H7 (cell line): ENCODE results near the gene A3GALT2. TPM values are rescaled to one million over a fixed set of nuclear protein-coding genes. Genes with fewer than 3 reads are reported as not detected.
A peak's percentile ranks its signal among the peaks of the same experiment; 100 is the strongest.

Experiments
- DNase-seq: peaks from one replicate; pipeline ENCODE4 v3.0.0; 2012
- H3K27me3 ChIP-seq: 2 replicates; pipeline ENCODE4 v1.6.0; 2011; ENCODE audit warnings: mild to moderate bottlenecking, low read length; ENCODE audit not compliant: control insufficient read depth, insufficient read depth
- H3K36me3 ChIP-seq: replicated peaks from 2 replicates; pipeline ENCODE4 v1.5.1; 2011; ENCODE audit warnings: low read length; ENCODE audit not compliant: control insufficient read depth, insufficient read depth
- H3K4me3 ChIP-seq: 2 replicates; pipeline ENCODE4 v1.5.1; 2011; ENCODE audit warnings: low read depth, mild to moderate bottlenecking, control low read depth, low read length, moderate library complexity; ENCODE audit not compliant: insufficient read depth
- total RNA-seq: library from RNA; depleted of rRNA; stranded (reverse); fragments of >200 nt; shearing (Covaris generic); gene quantifications from 2 replicates; pipeline ENCODE4 v1.2.3, GENCODE V29; 2014

A3GALT2 gene
- total RNA-seq, 1 experiment from 2014 or later: not detected

DNA sequence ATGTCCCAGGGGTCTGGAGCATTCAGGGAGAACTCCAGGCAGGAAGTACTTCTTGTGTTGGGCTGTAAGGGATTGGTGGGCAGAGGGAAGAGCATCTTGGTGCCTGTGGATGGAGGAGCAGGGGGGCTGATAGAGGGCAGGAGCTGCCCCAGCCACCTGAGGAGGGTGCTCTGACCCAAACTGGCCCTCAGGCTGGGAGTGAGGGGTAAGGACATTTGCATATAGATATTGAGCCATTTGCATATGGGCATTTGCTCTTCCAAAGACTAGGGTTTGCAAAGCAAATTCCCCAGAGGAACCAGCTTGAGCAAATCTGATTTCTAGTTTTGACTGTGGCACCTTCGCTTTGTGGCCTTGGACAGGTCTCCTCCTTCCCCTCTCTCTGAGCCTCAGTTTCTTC lies 46.5 kb downstream of the A3GALT2 start:
- peaks cover 8% of the 10 kb centered on the region for H3K36me3 ChIP-seq
- H3K27me3 ChIP-seq: no peaks in the 10 kb centered on the region
- DNase-seq: peak; percentile 64
- no peak overlapping the region for H3K4me3 ChIP-seq

DNA sequence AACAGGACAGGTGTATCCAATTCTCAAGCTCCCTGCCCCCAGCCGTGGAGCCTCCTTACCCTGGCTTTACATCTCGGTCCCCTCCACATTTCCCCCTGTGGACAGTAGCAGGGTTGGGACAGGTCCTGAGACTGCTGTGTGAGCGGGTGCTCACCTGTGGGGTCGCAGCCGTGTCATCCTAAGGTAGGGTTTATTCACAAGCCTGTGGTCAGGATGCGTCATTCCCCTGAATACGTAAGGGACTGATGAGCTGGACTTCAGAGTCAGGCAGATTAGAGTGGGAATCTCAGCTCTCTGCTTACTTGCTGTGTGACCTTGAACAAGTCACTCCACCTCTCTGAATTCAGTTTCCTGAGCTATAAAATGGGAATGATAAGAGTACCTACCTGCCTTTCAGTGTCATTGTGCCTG lies 46.9 kb downstream of the A3GALT2 start:
- Histone ChIP-seq H3K27me3 (no peaks in the 10 kb centered on the region), H3K36me3 (peaks cover 8% of the 10 kb centered on the region), H3K4me3 (no peak overlapping the region)
- DNase-seq: no peak

DNA sequence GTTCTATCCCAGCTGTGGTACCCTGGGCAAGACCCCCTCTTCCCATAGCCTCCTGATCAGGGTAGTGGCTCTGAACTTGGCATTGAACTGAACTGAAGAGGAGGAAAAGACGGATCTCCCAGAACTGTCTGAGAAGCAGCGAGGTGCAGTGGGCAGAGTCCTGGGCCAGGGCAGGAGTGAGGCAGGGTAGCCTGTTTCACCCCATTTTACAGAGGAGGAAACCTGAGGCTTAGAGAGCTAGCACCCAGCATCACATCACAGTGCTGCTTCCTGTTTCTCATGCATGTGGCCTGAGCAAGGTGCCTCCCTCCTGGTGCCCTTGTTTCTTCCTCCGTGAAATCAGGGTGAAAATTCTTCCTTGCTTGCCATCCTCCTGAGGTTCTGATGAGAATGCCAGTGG lies 47.5 kb downstream of the A3GALT2 start:
- Histone ChIP-seq H3K4me3 (no peak overlapping the region), H3K27me3 (no peaks in the 10 kb centered on the region), H3K36me3 (peaks cover 8% of the 10 kb centered on the region)
- DNase-seq: no peak

DNA sequence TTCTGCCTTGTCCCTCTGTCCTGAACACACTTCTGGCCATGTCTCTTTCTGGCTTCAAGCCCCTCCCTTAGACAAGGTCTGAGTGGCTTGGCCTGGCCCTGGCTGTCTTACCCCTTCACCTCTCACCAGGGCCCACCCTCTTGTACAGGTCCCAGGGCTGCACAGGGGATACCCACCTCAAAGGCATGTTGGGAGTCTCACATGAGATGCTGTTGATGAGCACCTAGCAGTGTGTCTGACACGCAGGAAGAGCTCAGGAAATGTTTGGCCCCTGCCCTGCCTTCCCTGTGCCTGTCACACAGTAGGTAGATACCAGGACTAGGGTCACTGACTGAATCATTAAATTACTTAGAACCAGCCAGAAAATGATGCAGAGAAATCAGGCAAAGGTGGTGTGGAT lies 48.0 kb downstream of the A3GALT2 start:
- H3K36me3 ChIP-seq: peaks cover 8% of the 10 kb centered on the region
- no peaks in the 10 kb centered on the region for H3K27me3 ChIP-seq
- no peak overlapping the region for H3K4me3 ChIP-seq
- DNase-seq: no peak

DNA sequence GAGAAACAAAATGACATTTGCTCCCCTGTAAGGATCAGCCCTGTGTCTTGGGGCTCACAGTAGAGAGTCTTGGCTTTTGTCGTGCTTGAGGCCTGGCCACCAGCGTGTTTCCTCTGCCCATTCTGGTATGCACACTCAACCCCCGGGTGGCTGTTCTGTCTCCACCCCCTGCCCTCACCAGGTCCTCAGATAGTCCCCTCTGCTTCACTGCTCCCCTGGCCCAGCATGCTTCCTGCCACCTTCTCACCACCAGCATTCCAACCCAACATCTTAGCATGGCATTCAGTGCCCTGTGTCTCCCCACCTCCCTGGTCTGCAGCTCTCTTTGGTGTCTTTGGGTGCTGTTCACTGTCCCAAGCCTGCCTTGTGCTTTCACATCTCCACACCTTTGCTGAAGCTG lies 48.4 kb downstream of the A3GALT2 start:
- peaks cover 6% of the 10 kb centered on the region for H3K36me3 ChIP-seq
- H3K4me3 ChIP-seq: no peak overlapping the region
- H3K27me3 ChIP-seq: no peaks in the 10 kb centered on the region
- no peak for DNase-seq

DNA sequence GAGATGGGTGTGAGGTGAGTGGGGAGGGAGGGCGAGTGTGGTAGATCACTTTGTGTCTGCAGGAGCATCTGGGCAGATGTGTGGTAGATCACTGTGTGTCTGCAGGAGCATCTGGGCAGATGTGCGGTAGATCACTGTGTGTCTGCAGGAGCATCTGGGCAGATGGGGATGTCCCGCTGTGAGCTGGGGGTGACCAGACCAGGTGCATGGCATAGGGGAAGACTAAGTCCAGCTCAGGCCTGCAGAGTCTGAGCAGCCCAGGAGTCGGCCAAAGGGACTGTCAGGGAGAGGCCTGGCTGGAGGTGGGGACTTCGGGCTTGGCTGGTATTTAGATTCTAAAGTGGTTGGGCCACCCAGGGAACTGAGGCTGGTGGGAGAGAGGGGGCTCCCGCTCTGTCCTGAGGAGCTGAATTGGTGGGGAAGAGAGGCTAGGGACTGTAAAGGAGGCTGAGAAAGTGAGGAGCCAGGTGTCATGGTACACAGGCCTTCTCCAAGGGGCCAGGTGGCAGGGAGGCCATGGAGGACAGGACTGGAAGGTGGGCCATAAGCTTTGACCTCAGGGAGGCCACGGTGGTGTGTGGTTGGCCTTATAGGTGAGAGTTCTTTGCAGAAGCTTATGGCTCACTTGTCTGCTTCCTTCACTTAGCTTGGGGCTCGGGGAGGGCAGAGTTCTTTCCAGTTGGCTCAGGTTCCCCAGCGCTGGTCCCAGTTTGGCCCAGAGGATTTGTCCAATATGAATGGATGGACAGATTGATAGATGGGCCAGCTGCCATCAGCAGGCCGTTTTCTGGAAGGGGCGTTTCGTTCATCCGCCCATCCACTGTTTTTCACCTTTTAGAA lies 49.0 kb downstream of the A3GALT2 start:
- DNase-seq: no peak
- Histone ChIP-seq H3K36me3 (peaks cover 4% of the 10 kb centered on the region), H3K4me3 (no peak overlapping the region), H3K27me3 (no peaks in the 10 kb centered on the region)

DNA sequence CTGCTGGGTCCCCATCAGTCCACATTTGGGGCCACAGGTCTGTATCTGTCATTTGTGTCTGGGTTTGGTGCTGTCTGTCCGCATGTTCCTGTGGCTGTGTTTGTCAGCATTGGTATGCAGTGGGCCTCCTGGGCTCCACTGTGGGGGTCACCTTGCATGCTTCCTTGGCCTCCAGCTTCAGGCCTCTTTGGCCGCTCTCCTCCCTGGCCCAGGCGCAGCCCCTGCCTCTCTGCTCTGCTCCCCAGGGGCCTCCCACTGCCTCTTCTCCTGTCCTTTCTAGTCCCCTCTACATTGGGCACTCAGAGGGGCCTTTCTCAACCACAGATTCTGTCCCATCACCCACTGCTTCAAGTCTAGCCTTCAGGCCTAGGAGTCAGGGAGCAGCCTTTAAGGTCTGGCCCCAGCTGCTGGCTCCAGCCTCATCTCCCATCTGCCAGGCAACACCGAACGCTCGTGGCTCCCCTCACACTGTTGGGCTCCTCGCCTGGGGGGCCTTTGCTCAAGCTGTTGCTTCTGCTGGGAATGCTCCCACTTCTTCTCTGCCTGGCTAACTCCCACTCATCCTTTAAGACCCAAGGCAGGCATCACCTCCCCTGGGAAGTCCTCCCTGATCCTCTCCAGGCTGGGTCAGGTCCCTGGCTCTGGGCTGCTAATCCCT lies 50.0 kb downstream of the A3GALT2 start:
- DNase-seq: no peak
- Histone ChIP-seq H3K4me3 (no peak overlapping the region), H3K36me3 (peaks cover 2% of the 10 kb centered on the region), H3K27me3 (no peaks in the 10 kb centered on the region)

DNA sequence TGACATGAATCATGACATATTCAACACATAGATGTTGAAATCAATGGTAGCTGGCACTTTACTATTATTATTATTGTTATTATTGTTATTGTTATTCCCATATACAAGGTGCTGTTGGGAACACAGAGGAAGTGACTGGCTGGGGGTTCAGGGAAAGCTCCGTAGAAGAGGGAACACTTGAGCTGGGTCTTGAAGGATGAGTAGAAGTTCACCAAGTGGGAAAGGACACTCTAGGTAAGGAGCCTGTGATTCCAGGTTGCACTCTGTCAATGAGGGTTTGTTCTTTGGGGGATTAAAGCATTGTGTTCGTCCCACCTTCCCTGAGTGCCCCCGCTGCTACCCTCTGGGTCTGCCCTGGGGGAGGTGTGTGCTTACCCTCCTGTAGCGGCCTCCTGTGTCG lies 50.5 kb downstream of the A3GALT2 start:
- DNase-seq: no peak
- Histone ChIP-seq H3K27me3 (no peaks in the 10 kb centered on the region), H3K36me3 (peaks cover 2% of the 10 kb centered on the region), H3K4me3 (no peak overlapping the region)

DNA sequence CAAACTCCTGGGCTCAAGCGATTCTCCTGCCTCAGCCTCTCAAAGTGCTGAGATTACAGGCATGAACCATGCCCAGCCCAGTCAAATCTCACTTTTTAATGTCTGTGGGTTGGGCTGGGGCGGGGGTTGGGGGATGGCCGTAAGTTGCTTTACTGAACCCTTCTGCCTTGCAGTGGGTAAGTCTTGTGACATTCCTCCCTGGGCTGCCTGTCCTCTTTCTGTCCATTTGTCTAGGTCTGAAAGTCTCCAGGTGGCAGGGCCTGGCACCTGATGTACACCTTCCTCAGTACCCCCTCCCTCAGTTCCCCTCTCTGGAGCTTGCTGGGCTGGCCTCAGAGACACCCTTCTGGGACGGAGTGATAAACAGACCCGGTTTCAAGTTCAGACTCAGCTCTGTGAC lies 51.3 kb downstream of the A3GALT2 start:
- Histone ChIP-seq H3K27me3 (no peaks in the 10 kb centered on the region), H3K36me3 (peaks cover 2% of the 10 kb centered on the region), H3K4me3 (no peak overlapping the region)
- DNase-seq: no peak

DNA sequence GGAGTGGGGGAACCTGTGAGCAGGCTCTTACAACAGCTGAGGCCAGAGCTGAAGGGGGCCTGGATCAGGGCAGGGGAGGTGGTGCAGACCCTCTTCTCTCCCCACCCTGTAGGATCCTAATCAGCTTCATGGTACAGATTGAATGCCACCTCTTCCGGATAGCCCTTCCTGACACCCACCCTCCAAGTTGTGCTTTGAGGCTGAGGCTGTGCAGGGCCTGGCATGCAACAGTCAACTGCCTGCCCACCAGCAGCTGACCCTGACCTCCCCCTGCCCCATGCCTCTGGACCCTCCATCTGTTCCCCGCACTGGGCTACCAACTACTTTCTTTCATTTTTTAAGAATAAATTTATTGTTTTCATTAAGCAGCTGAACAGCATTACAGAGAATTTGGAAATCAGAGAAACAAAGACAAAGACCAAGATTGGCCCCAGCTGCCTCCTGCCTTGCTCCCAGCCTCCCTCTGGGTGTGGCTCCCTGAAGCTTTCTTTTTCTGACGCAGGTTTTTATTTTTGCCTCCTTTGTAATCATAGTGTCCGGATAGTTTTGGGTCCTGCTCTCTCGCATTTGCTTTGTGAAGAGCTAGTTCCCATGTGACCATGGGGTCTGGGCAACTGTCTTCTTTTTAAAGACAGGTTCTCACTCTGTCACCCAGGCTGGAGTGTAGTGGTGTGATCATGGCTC lies 51.8 kb downstream of the A3GALT2 start:
- no peak for DNase-seq
- Histone ChIP-seq H3K27me3 (no peaks in the 10 kb centered on the region), H3K36me3 (peaks cover 2% of the 10 kb centered on the region), H3K4me3 (no peak overlapping the region)

DNA sequence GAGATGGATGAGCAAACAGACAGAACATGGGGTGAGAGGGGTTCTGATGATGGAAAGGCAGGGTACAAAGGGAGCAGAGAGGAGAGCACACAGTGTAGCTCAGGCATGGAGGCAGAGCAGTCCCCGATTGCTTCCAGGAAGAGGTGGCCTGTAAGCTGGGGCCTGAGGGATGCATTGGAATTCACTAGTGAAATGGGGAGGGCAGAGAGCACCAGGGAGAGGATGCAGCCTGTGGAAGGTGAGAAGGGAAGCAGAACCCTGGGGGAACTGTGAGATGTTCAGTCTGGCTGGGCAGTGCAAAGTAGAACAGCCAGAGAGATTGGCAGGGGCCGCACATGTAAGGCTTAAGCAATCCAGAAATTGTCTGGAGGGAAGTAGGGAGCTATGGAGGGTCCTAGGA lies 52.4 kb downstream of the A3GALT2 start:
- H3K4me3 ChIP-seq: no peak overlapping the region
- H3K27me3 ChIP-seq: no peaks in the 10 kb centered on the region
- H3K36me3 ChIP-seq: peaks cover 2% of the 10 kb centered on the region
- no peak for DNase-seq

DNA sequence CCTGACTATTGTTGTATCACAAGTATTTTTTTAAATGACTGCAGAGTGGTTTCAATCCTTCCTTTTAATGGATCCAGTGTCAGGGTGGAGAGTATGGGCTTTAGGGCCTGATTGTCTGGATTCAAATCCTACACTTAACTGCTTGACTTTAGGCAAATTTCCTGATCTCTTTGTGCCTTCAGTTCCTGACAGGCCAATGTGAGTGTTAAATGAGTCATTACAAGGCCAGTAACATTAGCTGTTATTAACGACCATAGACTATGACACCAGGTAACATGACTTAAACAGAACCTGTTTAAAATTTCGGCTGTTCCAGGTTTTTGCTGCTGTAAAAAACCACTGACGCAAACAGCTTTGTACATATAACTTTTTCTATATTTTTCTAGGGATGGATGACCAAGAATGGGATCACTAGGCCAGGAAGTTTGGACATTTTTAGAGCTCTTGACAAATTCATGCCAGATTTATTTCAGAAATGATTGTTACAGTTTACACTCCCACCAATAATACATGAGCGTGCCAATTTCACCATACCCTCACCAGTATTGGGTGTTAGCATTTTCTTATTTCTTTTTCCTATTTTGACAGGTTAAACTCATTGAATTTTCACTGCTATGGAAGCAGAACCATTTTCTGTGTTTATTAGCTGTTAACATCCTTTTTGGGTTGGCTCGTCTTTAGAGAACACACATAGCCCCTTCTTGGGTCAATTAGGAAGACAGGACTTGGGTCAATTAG lies 53.3 kb downstream of the A3GALT2 start:
- Histone ChIP-seq H3K36me3 (peaks cover 2% of the 10 kb centered on the region), H3K27me3 (no peaks in the 10 kb centered on the region), H3K4me3 (no peak overlapping the region)
- no peak for DNase-seq

DNA sequence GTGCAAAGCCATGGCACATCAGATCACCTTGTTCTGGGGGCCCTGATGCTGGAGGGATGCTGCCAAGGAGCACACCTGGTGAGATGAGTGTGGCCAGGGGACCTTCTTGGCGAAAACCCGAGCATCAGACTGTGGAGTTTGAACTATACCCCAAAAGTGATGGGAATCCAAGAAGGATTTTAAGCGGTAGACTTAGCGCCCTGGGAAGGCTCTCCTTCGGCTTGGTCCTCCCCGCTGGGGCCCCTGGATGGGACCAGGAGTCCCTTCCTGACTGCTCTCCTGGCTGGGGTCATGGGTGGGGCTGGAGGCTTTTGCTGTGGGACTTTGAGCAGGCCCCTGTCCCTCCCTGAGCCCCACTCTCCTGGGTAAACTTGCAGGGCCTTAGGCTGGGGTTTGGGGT lies 54.1 kb downstream of the A3GALT2 start:
- Histone ChIP-seq H3K36me3 (peaks cover 2% of the 10 kb centered on the region), H3K4me3 (no peak overlapping the region), H3K27me3 (no peaks in the 10 kb centered on the region)
- DNase-seq: no peak

DNA sequence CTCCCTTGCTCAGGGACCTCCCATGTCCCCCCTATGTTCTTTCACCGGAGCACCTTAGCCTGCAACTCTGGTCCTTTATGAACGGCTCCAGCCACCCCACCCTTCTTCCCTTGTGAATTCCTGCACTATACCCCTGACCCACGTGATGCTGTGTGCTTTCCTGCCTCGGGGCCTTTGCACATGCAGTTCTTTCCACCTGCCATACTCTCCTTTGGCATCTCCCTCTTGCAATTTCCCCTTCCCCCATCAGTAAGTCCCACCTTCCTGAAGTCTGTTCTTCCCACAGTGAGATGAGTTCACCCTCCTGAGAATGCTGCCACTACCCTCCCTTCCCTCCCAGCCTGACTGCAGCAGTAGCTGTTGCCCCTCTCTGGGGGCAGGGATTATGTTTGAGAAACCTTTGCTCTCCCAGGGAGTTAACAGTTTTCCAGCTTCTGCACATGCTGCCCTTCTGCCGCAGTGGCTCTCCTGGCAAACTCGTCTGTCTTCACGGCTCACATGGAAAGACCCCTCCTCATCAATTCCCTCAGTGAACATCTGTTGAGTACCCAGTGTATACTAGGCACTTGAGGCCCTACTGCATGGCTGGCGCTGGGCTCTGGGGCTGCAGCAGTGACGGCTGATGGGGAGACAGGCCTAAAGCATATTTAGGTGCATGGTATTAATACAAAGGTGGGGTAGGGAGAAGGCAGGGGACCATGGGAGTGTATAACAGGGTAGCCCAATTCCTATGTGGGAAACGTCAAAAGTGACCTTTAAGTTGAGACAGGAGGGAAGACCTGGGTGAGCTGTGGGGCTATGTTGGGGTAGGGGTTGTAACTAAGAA lies 54.9 kb downstream of the A3GALT2 start:
- DNase-seq: no peak
- no peaks in the 10 kb centered on the region for H3K27me3 ChIP-seq
- H3K4me3 ChIP-seq: no peak overlapping the region
- H3K36me3 ChIP-seq: peaks cover 2% of the 10 kb centered on the region
